CD4-positive, alpha-beta T cell treated with Interferon alpha-2 for 1 hour (primary cell): ENCODE results near the gene BMERB1.
"Not testable (repeated sequence)": the region's sequence is repeated elsewhere in the genome, so short reads cannot be mapped to it uniquely, and the experiment has no call there.

Source experiments
- DNase-seq, 2 donors: peaks; one replicate each; pipeline ENCODE4 v3.0.0-alpha.2; 2020 to 2022

The BMERB1 gene

DNA sequence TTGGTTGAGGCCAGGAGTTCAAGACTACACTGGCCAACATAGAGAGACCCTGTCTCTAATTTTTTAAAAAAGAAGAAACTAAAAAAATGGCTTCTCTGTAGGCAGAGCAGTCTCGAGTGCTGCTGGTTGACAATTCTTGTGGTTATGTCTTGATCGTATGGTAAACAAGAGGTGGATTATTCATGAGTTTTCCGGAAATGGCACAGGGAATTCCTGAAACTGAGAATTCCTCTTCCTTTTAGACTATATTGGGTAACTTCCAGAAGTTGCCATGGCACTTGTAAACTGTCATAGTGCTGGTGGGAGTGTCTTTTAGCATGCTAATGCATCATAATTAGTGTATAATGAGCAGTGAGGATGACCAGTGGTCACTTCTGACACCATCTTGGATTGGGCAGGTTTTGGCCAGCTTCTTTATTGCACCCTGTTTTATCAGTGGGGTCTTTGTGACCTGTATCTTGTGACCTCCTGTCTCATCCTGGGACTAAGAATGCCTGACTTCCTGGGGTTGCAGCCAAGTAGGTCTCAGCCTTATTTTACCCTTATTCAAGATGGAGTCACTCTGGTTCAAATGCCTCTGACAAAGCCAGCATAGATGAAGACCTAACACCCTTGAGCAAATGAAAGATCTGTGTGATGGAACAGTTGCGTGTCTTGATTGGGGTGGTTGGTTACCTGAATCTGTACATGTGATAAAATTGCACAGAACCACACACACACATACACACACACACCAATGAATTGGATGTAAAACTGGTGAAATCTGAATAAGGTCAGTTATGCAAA lies 30.2 kb downstream of the BMERB1 start:
- no peak for DNase-seq

DNA sequence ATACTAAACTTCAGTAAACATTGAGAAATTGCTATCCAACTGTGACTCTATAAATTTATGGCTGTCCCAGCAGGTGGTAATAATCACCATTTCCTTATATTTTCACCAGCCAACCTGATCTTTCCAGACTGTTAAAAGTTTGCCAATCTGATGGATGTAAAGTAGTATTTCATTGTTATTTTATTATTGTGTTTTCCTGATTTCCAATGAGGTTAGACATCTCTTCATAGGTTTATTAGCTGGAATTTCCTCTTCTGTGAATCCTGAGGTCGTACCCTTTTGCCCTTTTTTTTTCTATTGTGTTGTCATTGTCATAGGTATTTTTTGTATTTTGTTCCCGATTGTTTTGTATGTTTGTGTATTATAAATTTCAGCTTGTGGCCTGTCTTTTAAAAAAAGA lies 31.7 kb downstream of the BMERB1 start:
- no peak for DNase-seq

DNA sequence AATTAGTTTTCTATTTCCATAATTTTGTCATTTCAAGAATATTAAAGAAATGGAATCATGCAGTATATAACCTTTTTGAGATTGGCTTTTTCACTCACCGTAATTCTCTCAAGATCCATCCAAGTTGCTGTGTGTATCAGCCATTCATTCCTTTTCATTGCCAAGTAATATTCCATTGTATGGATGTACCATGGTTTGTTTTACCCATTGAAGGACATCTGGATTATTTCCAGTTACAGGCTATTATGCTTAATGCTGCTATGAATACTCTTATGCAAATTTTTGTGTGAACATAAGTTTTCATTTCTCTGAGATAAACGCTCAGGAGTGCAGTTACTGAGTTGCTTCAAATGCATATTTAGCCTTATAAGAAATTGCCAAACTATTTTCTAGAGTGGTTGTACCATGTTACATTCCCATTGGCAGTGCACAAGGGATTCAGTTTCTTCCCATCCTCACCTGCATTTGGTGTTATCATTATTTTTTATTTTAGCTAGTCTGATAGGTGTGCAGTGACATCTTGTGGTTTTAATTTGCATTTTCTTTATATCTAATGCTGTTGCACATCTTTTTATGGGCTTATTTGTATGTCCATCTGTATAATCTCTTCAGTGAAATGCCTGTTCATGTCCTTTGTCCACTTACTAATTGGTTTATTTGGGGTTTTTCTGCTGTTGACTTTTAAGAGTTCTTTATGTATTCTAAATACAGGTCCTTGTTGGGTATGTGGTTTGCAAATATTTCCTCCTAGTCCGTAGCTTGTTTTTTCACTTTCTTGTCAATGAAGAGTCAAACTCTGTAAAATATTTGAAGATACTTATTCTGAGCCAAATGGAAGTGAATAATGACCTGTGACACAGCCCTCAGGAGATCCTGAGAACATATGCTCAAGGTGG lies 32.7 kb downstream of the BMERB1 start:
- peak in 1 of 2 donors; percentile 6 for DNase-seq

DNA sequence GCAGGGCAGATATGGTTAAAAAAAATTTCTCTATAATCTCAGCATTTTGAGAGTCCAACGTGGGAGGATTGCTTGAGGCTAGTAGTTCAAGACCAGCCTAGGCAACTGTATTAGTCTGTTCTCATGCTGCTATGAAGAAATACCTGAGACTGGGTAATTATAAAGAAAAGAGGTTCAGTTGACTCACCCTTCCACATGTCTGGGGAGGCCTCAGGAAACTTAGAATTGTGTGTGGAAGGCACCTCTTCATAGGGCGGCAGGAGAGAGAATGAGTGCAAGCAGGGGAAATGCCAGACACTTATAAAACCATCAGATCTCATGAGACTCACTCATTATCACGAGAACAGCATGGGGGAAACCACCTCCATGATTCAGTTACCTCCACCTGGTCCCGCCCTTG lies 42.6 kb downstream of the BMERB1 start:
- not testable (repeated sequence) for DNase-seq

DNA sequence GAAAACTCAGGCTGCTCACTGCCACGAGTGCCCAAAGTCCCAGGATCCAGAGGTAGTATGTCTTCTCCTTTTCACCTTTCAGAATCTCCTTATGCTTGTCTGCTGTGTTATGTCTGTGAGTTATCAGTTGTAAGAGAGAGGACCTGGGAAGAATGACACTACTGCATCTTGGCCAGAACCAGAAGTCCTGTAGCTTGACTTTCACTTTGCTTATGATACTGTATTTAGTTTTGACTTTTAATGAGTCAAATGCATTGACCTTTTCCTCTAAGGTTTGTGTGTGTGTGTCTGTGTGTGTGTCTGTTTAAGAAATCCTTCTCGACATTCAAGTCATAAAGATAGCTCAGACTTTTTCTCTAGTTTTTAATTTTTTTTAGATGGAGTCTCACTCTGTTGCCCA lies 43.4 kb downstream of the BMERB1 start:
- DNase-seq, result no peak

DNA sequence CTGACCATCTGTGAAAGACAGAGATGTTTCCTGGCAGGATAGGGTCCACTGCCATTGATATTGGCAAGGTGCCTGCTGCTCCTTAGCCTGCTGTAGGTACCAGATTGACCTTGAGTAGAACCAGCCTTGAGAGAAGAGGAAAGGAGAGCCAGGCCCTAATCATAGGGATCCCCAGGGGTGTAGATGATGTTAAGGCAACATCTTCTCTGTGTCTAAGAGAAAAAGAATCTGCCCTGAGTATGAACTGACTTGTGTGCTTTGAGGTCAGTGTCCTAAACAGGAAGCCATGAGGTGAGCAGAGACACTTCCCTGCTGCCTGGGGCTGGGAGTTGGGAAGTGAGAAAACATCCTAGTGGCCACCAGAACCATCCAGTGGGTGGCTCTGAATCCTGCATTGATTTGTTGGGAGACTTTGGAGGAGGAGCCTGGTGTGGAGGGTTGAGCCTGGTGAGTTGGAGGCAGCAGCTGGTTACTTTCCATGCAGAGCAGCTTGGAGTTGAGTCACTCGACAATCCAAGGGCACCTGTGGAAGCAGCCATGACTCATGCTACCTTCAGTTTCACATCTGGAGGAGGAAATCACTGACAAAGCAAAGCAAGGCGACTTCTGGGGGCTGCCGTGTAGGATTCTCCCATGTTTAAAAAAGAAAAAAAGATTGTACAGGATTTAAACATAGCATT lies 47.8 kb downstream of the BMERB1 start:
- no peak for DNase-seq

DNA sequence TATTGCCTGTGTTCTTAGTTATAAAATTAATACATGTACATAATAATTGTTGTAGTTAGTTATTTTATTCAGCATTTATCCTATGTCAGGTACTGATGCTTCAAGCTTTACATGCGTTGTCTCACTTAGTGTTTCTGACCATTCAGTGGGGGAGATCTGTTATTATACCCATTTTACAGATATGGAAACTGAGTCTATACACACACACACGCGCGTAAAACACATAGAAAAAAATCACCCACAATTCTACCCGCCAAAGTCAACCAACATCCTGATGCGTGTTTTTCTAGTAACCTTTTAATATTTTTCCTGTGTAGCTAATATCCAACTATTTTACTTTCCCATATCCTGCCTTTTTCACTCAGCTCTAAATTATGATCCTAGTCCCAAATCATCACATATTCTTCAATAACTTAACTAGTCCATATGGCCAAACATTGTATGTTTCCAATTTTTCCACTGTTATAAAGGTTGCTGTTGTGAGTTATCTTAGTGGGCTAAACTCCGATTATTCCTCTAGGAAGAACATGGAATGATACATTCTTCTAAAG lies 48.4 kb downstream of the BMERB1 start:
- no peak for DNase-seq

DNA sequence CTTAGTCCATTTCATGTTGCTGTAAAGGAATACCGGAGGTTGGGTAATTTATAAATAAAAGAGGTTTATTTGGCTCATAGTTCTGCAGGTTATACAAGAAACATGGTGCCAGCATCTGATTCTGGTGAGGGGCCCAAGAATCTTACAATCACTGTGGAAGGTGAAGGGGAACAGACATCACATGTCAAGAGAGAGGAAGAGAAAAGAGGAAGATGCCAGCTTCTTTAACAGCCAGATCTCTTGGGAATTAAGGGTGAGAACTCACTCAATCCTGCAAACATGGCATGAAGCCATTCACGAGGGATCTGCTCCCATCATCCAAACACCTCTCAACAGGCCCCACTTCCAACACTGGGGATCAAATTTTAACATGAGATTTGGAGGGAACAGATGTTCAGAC lies 49.5 kb downstream of the BMERB1 start:
- no peak for DNase-seq

DNA sequence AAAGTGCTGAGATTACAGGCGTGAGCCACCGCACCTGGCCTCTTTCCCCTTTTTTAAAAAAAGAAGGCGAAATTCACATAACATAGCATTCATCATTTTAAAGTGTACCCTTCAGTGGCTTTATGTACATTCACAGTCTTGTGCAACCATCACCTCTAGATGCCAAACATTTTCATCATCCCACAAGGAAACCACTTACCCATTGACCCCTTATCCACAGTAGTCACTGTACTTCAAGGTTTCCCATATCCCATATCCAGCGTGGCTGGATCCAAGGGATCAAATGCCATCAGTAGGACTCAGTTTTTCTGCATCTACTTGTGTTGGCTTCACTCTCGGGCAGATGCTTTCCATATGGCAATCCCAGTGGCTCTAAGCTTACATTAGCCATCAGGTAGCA lies 50.3 kb downstream of the BMERB1 start:
- no peak for DNase-seq

DNA sequence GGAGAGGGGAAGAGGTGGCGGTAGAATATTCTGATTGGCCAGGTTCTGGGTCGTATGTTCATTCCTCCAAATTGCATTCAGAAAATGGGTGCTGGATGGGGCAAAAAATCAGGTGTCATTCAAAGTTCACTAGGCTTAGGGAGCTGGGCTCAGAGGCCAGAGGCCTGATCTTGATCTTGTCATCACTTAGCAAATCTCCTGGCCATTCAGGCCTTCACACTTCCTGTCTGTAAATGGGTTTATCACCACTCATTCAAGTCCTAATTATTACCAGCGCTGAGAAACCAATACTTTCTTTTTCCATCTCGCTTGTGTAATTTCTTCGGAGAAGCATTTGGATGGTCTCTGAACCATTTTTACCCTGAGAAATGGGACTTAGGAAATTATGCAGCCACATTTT lies 50.8 kb downstream of the BMERB1 start:
- DNase-seq, result no peak

DNA sequence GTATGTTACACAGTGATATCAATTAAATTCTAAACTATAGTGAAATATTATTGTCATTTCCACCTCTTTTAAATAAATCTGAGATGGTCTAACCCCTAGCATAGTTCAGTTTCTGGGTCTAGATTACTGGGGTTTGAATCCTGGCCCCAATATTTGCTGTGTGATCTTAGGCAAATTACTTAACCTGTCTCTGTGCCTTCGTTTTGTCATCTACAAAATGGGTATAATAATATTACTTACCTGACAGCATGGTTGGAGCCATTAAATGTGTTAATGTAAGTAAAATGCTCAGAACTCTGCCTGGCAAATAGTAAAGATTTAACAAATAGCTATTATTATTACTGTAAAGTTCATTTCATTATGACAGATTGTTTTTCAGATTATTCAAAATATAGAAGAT lies 52.3 kb downstream of the BMERB1 start:
- DNase-seq, result no peak

DNA sequence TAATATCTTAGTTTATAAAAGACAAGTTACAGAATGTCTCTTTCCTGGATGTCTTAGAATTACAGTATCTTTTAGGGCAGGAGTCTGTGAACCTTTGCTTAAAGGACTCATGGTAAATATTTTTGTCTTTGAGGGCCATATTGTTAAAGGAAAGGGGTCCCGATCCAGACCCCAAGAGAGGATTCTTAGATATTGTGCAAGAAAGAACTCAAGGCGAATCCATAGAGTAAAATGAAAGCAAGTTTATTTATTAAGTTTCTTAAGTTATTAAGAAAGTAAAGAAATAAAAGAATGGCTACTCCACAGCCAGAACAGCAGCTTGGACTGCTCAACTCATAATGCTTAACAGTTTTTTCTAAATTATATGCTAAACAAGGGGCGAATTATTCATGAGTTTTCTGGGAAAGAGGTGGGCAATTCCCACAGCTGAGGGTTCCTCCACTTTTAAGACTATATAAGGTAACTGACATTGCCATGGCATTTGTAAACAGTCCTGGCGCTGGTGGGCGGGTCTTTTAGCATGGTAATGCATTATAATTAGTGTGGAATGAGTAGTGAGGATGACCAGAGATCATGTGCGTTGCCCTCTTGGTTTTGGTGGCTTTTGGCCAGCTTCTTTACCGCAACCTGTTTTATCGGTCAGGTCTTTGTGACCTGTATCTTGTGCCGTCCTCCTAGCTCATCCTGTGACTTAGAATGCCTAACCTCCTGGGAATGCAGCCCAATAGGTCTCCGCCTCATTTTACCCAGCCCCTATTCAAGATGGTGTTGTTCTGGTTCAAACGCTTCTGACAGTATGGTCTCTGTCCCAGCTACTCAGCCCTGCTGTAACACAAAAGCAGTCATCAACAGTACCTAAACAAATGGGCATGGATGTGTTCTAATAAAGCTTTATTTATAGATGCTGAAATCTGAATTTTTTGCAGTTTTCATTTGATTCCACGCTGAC lies 53.2 kb downstream of the BMERB1 start:
- DNase-seq, result no peak

DNA sequence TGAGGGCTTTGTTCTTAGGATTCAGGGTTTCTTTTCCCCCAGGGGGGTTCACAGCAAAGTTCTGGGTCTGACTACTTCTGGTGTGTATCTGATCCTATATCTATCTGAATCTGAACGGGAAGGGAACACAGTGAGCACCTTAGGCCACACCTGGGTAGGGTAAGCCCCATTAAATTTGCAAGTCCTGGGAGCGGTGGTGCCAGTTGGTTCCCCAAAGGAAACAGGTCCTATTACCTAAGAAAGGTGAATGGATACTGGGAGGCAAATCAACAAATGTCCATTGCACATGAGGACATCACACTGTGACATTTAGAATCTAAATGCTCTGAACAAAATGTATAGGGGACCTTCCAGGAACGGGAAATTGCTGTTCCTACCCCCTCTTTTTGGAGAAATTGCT lies 54.6 kb downstream of the BMERB1 start:
- no peak for DNase-seq

DNA sequence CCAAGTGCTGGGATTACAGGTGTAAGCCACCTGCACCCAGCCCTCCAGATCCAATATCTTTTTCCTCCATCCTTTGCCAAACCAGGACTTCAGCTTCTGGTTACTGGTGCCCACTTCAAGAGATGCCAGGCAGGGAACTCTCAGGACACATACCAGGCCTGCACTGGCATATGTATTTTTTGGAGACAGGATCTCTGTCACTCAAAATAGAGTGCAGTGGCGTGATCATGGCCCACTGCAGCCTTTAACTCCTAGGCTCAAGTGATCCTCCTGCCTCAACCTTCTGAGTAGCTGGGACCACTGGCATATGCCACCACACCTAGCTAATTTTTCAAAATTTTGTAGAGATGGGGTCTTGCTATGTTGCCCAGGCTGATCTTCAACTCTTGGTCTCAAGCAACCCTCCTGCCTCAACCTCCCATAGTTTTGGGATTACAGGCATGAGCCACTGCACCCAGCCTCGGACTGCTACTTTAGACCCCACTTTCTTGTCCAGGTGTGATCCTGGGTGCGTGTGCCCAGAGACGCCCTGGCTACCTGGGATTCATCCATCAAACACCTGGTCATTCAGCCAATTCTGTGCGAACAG lies 55.8 kb downstream of the BMERB1 start:
- no peak for DNase-seq

DNA sequence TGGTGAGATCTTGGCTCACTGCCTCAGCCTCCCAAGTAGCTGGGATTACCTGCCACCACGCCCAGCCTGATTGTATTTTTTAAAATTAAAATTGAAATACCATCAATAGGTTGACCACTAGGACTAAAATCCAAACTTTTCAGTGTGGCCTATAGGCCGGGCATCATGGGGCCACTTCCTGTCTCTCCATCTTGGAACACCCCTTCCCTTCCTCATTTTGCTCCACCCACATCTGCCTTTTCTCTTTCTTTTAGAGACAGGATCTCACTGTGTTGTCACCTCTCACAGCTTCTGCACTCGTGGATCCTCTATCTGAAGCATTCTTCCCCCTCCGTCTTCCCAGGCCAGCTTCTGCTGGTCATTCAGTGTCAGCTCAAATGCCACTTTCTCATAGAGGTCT lies 57.0 kb downstream of the BMERB1 start:
- DNase-seq, result no peak

DNA sequence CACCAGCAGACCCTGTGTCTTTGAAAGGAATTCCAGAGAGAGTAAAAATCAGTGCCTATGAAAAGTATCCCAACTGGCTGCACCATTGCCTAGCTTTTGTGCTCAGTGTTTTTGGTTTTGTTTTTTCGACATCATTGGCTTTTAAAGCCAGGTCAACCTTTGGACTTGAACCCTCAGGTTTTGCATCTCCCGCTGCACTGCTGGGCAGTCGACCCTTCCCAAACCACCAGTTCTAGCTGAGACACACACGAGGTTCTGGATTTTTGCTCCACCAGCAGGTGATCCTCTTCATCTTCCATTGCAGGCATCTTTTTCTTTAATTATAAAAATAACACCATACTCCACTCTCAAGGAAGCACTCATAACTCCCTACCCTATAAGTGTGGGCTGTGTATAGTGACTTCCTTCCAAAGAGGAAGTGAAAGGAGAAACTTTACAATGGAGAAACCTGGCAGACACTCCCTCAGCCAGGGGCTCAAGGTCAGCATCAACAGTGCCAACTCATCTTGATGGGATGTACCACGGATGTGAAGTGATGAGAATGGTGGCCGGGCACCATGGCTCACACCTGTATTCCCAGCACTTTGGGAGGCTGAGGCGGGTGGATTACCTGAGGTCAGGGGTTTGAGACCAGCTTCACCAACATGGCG lies 57.8 kb downstream of the BMERB1 start:
- no peak for DNase-seq

DNA sequence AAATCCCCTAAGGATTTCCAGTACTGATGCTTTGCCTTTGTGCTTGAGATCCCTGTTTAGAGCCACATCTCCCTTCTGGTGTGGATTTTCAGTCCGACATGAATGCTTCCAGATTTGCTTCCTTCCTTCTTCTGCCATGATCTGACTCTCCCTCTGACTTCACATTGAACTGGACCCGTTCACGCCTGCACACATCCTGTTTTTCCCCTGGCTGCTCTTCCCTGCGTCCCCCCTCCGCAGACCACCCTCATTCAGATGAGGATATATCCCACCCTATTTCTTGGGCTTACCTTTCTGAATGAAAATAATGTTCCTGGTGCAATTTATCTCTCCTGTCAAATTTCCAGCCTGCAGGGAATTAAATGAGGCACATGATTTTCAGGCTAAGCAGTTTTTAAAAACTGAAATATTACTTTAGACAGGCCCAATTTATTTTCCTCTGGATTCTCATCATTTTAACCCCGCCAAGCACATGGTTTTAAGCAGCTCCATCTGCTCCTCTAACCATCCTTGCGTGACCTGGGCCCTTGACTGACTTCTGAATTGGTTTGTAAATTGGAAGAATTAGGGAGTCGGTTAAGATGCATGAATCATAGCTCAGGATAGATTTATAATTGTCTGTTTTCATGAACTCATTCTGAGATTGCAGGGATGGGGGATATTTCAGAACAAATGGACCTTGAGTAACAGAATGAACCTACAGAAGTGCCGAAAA lies 59.2 kb downstream of the BMERB1 start:
- DNase-seq, result no peak

DNA sequence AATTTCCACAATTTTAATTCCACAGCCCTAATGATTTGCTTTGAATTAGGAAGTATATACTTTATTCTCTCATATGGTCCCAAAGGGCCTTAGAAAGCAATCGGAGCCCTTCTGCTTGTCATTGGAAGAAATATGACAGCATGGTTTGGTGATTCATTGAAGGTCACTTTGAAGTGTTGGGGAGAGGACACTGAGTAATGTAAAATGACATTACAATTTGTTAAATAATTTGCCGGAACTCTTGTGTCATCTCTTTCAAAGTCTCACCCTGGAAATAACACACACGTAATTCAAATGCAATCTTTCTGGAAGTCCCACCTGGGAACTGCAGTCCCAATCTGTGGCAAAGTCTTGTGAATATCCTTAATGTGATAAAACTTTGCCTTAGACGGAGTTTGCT lies 59.8 kb downstream of the BMERB1 start:
- no peak for DNase-seq

DNA sequence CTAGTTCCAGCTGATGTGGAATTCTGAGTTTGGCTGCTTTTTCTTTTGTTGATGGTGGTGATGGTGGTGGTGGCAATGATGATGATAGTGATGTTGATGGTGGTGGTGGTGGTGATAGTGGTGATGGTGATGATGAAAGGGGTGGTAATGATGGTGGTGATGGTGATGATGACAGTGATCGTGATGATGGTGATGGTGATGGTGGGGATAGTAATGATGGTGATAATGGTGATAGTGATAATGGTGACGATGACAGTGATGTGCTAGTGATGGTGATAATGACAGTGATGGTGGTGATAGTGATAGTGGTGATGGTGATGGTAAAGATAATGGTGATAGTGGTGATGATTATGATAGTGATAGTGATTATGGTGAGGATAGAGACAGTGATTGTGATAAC lies 61.5 kb downstream of the BMERB1 start:
- no peak for DNase-seq

DNA sequence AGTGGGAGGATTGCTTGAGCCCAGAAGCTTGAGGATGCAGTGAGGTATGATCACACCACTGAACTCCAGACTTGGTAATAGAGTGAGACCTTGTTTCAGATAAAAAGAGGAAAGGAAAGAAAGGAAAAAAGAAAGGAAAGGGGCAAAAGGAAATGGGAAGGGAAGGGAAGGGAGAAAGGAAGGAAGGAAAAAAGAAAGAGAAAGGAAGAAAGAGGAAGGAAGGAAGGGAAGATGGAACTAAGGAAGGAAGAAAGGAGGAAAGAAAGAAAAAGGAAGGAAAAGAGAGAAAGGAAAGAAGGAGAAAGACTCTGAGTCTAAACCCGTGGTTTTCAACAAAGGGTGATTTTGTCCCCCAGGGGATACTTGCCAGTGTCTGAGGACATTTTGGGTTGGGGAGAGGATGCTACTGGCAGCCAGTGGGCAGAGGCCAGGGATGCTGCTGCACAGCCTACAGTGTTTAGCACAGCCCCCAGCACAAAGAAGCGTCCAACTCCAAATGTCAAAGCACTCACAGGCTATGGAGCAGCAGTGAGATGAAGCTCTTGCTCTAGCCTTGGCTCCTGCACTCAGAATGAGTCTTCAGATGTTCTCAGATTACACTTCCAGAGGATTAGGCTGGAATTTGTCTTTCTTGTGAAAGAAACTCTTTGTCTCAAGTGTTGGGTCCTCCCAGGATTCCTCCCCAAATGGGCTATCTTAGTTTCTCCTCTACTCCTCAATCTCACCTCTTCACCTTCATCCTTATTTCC lies 64.2 kb downstream of the BMERB1 start:
- DNase-seq, result no peak
